GM18909 (cell line): ENCODE results near the gene PELI3.
"Not testable (repeated sequence)": the region's sequence is repeated elsewhere in the genome, so short reads cannot be mapped to it uniquely, and the experiment has no call there.

Source experiments
- ATAC-seq: cut with Tn5 transposase; IDR thresholded peaks from one replicate; pipeline ENCODE4 v1.9.1; 2021; ENCODE audit warnings: mild to moderate bottlenecking; ENCODE audit not compliant: unreplicated experiment, poor library complexity

The PELI3 gene

DNA sequence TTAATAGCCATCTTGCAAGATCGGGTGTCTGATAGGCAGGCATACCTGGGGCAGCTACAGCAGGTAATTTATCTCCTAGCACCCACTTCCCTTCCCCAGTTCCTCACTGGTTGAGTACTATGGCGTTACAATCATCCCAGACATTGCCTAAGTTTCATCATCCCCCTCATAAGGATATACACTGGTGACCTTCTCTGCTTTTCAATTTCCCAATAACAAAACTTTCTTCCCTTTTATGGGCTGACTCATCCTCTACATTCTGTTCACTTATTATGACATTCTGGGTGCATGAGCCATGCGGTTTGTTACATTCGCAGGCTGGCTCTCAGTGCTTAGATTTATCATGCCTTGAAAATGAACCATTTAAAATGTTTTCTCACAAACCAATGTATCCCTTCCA, 23.1 kb upstream of the PELI3 start:
- ATAC-seq, result no peak

DNA sequence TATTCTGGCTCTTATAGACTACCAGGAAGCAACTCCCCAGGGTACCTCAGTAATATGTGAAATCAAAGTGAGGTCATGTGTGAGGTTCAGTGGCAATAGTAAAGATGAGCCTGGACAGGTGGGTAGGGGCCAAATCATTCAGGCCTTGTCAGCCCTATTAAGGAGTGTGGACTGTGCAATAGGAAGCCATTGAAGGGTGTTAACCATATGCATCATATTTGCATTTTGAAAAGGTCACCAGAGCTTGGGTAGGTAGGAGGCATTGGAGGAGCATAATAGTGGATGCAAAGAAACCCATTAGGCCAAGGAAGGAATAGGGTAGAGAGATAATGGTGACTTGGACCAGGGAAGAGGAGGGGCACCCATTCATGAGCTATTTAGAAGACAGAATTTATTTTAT, 19.7 kb upstream of the PELI3 start:
- ATAC-seq, result no peak

DNA sequence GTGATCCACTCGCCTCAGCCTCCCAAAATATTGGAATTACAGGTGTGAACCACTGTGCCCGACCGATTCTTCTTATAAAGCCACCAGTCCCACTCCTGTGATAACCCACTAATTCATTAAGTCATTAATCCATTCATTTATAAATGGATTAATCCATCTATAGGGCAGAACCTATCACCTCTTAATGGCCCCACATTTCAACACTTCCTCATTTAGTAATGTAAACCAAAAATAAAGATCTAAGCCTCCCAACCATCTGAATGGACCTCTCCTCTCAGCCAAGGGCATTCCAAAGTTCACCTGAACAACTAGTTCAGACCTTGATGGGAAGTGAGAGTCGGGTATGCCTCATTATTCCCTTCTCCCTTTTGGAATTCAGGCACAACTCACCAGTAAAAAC, 18.2 kb upstream of the PELI3 start:
- no peak for ATAC-seq

DNA sequence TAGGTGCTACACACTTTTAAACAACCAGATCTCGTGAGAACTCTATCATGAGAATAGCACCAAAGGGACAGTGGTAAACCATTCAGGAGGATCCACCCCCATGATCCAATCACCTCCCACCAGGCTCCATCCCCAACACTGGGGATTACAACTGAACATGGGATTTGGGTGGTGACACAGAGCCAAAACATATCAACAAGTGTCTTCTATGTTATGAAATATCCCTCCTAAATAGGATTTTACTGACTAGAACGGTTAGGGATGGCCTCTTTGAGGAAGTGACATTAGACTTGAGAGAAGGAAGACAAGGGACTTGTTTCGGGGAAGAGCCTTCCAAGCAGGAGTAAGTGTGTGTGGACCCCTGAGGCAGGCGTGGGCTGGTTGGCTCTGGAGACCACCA, 16.1 kb upstream of the PELI3 start:
- ATAC-seq, result no peak

DNA sequence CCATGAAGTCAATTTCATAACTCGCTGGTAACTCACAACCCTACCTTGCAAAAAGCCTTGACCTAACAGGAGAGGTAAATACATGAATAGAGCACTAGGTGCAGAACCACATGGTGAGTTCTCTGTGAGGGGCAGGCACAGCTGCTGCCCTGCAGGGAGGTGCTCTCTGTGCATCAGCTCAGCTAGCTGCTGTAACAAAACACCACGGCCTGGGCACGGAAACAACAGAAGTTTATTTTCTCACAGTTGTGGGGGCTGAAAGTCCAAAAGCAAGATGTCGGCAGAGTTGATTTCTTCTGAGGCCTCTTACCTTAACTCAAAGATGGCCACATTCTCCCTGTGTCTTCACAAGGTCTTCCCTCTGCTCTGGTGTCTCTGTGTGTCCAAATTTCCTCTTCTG, 15.0 kb upstream of the PELI3 start:
- no peak for ATAC-seq

DNA sequence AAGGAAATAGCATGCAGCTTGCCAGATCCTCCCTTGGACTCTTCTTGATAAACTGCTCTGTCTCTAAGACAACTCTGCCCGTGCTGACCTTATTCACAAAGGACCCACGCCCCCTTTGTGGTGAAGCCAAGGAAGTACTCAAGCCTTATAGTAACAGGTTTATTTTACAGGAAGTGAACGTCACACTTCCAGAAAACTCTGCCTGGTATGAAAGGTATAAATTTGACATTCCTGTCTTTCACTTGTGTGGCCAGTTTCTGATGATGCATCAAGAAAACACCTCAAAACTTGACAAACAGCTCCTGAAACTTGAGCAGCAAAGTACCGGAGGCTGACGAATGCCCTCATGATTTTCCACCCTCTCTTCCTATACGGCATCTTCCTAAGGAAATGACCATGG, 12.5 kb upstream of the PELI3 start:
- no peak for ATAC-seq

DNA sequence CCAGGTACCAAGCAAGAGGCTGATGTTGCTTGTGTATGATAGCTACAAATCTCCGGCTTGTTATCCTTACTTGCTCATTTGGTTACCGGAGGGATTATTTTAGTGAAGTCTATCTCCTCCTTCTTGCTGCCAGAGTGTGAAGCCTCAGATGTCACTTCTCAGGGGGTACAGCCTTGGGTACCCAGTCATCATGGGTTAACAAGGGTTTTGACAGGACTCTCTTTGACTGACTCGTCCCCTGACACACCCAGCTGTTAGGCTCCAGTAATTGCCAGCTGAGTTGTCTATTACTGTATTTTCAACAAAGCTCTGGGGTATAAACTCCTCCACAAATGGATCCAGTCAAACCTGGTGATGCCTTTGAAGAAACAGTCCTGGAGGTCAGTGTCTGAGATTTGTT, 11.9 kb upstream of the PELI3 start:
- ATAC-seq, result no peak

DNA sequence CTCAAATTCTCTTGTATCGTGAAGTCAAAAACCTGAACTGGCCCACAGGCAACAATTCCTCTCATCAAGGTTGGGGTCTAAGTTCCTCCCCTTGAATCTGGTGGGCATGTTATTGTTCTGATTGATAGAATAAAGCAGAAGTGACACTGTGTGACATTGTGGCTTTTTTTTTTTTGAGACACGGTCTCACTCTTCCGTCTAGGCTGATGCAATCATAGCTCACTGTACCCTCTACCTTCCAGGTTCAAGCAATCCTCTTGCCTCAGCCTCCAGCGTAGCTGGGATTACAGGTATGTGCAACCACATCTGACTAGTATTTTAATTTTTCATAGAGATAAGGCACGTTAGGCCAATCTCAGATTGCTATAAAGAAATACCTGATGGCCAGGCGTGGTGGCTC, 8.9 kb upstream of the PELI3 start:
- ATAC-seq, result no peak

DNA sequence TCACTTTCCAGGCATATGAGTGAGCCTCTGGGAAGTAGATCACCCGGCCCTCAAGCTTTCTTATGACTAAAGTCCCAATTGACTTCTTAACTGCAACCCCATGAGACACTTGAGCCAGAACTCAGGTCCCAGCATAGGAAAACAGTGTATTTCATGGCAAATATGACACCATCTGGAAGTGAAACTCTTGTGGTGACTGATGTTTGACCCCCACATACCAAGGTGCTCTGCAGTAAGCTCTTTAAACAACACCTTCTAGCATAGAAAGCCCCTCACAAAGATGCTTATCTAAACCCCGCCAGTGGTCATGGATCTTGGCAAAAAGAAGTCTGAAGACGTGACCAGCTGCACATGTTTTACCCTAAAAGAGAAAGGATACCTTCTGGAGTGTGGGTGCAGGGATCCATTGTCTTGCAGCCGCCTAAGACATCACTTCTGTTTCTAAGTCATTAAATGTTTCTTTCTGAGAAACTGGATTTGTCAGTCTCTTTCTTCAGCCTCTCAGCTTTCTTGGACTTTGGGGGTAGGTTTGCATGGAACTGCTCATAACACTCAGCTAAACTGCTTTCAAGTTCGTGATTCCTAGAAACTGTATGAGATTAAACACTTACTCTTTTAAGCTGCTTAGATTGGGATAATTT, 7.4 kb upstream of the PELI3 start:
- ATAC-seq, result no peak

DNA sequence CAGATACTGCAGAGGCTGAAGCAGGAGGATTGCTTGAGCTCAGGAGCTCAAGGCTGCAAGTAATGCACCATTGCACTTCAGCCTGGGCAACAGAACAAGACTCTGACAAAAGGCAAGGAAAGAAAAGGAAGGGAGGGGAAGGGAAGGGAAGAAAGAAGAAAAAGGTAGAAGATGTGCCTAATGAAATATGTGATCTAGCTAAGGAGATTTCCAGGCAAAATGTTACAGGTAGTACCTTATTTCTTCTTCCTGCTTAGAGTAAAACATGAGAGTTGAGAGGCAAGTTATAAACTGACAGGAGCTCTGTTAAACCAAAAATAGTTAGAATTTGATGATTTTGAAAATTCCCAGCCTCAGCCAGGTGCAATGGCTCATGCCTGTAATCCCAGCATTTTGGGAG, 4.7 kb upstream of the PELI3 start:
- no peak for ATAC-seq

DNA sequence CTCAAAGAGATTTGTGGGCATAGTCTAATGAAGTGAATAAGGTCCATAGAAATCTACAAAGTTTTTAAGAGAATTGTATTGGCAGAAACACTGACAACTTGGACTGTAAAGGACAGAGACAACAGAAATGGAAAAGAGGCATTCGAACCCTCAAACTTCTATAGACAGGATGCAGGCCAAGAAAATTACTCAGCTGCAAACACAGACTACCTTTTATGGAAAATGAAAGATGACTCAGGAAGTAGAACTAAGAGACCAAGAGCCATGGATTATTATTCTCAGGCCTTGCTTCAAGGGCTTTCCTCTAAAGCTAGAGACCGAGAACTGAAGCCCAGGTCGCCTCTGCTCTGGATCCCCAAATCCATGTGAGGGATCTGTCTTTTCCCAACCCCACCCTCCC, 3.8 kb upstream of the PELI3 start:
- ATAC-seq, result no peak

DNA sequence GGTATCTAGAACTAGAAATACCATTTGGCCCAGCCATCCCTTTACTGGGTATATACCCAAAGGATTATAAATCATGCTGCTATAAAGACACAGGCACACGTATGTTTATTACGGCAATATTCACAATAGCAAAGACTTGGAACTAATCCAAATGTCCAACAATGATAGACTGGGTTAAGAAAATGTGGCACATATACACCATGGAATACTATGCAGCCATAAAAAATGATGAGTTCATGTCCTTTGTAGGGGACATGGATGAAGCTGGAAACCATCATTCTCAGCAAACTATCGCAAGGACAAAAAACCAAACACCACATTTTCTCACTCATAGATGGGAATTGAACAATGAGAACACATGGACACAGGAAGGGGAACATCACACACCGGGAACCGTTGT, 2.6 kb upstream of the PELI3 start:
- ATAC-seq, result not testable (repeated sequence)

DNA sequence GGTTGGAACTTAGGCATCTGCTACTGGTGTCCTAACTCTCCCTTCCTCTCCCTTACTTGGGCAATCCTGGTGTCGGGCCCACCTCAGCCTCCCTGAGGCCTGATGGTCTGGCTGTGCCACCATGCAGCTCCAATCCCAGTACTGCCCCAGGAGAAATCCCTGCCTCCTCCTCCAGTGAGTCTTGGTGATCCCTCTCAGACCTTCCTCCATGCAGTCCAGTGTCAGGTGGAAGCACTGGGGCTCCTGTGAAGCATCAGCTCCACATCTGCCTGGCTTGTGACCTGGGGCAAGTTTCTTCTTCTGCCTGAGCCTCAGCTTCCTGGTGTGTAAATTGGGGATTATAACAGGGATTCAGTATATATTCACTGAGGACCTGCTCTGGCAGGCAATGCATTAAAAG, 1.8 kb upstream of the PELI3 start:
- ATAC-seq, result no peak

DNA sequence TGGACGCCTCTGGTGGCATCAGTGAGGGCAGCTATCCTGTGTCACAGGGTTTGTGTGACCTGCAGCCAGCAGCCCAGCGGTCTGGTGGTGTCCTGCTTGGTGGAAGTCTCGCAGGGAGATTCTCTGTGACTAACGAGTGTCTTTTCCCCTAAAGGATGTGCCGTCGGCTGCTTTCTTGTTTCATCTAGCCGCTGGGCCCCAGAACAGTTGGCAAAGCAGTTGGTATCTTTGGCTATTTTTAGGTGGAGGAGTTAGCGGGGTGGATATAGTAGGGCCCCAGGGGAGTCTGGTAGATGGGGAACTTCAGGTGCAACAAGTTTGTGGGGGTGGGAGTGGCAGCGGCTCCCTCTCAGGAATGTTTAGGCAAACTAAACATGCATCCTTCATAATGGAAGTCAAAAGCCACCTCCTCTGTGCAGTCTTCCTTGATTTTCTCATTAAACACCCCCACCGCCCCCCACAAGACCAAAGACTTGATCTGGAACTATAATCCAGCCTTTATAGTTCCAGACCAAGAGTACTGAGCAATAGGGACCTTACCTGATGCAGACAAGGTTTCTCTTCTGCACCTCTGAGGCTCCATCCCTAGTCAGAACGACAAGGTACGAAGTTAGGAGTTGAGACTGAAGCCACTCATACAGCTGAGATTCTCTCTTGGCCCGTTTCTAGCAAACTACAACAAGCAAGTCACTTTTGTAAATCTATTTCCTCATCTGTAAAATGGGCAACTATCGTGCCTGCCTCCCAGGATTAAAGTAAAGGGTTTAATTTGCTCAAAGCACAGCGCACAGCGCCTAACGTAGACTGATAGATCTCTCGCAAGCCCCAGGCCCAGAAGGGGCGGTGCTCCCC, 1.1 kb upstream of the PELI3 start:
- ATAC-seq, result no peak

DNA sequence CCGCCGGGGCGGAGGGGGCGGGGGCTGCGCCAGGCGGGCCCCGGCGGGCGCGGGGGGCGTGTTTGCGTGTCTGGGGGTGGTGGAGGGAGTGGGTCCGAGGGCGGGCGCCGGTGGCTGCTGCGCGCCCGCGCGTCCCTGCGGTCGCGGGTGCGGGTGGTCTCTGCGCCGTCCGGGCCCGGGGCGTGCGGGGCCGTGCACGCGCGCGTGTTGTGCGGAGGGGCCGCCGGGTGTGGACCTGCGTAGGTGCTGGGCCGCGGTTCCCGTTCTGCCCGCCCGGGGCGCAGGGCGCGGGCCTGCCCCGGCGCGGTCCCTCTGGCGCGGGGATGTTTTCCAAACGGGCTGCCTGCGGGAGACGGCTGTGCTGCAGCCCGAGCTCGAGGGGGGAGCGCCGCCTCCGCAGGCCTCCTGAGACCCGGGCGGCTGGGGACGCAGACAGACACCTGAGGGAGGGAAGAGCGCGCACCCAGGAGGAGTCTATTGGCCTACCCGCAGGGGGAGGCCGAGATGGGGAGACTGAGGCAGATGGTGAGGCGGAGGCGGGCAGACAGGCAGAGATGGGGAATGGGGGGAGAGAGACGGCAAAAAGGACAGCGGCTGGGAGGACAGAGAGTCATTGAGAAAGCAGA, 442 bp downstream of the PELI3 start:
- ATAC-seq, result peak; percentile 35

DNA sequence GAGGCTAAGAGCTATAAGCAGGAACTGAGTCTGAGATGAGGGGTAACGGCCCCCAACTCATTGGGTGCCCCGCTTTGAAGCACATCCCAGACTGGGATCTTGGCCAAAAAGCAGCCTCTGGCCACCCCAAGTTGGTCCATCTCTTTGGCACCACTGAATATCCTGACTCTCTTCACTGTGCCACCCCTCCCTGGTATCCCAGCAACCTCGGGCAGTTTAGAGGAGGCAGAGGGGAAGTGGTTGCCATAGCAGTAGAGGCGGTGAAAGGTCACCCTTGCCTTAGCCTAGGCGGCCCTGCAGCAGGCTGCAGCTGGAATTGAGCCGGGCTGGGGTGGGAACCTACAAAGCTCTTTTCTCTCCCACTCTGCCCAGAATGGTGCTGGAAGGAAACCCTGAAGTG, 1.1 kb downstream of the PELI3 start:
- ATAC-seq, result no peak

DNA sequence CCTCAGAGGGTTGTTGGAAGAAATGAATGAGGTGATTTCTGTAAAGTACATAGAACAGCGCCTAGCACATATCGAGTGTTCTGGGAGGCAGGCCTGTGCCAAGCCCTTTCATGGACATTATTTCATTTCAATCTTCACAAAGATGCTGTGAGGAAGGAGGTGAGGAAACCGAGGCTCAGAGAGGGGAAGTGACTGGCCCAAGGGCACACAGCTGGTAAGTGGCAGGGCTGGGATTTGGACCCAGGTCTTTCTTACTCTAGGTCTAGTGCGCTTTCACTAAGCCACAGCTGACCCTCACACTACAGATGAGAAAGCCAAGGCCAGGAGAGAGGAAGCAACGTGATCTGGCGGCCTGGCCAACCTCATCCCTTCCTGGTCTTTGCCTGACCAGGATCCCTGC, 2.0 kb downstream of the PELI3 start:
- ATAC-seq, result no peak

DNA sequence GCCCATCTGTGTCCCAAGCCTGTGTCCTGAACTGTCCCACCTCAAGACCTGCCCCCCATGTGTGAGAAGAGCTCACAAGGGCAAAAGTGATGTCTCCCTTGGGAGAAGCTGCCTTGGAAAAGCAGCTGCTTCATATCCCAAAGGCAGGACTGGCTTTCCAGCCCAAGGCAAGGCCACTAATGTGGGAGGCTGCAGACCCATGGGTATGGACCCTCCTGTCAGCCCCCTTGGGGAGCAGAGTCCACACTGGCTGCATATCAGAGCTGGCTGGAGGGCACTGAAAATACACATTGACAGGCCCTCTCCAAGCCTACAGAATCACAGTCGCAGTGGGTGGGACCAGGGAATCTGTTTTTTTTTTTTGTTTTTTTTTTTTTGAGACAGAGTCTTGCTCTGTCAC, 2.7 kb downstream of the PELI3 start:
- no peak for ATAC-seq

DNA sequence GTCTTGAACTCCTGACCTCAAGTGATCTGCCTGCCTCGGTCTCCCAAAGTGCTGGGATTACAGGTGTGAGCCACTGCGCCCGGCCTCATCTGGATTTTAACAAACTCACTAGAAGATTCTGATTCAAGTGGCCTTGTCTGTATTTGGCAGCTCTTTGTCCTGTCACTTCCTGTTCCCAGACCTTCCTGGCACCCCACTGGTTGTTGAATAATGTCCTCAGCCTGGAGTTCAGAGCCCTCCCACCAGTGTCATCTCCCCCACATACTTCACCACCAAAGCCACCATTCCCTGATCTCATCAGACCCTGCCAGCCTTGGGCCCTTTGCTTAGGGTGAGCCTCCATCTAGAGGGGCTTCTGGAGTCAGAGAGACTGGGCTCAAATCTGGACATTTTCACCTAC, 3.3 kb downstream of the PELI3 start:
- ATAC-seq, result no peak

DNA sequence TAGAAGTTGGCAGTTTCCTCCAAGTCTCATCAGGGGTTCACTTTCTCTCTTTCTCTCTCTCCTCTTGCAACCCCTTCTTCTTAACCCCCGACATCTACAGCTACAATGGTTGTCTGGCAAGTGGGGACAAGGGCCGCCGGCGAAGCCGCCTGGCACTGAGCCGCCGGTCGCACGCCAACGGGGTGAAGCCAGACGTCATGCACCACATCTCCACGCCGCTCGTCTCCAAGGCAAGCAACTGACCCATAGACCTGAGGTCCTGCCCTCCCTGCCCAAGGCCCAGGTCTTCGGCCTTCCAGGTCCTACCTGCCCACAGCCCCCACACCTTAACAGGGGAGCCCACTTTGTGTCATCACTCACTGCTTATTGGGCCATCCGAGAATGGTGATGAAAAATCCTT, 4.4 kb downstream of the PELI3 start:
- ATAC-seq, result no peak

DNA sequence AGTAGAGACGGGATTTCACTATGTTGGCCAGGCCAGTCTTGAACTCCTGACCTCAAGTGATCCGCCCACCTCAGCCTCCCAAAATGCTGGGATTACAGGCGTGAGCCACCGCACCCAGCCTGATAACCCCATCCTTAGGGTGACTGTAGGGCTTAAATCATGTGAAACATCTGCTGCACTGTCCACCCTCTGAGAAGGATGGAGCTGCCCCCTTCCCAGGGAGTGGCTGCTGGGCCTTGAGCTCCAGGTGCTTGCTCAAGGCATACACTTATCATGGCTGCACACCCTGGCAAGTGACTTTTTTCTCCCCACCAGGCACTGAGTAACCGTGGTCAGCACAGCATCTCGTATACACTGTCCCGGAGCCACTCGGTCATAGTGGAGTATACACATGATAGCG, 5.3 kb downstream of the PELI3 start:
- no peak for ATAC-seq

DNA sequence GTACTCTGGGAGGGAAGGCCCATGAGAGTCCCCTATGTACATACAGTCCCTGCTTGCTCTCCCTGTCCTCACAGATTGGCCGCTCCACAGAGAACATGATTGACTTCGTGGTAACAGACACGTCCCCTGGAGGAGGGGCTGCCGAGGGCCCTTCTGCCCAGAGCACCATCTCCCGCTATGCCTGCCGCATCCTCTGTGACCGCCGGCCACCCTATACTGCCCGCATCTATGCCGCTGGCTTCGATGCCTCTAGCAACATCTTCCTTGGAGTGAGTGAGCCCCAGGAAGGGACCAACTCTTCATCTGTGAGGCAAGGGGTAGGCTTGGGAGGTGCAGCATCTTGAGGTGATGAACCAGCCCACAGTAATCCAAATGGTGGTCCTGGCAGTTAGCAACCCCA, 6.5 kb downstream of the PELI3 start:
- no peak for ATAC-seq
